ENCODE data around the gene ARHGEF28.

DNA sequence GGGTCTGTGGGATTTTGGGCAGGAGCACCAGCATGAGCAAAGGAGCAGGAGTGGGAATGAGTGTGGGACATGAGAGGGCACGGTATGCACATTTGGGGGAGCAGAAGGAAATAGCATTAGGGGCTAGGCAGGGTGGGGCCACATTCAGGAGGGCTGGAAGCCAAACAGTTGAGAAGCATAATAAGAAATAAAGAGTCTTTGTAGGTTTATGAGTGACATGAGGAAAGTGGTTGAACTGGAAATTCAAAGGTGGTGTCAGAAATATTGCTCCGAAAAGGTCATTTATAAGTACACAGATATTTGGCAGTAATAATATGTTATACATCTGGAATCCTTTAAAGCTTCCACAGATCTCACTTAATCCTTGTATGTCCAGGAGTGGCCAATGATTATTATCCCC is 26.4 kb downstream of the ARHGEF28 start:
- TF ChIP-seq YY1 (IDR thresholded peaks at IDR 0.05; ENCODE audit: insufficient read depth, insufficient read length), result no peak
- TF ChIP-seq SUZ12 (IDR thresholded peaks at IDR 0.05; ENCODE audit: extremely low read depth, insufficient read depth, insufficient read length), result no peak
